K562 (cell line): ENCODE results near the gene ADIPOR1. TPM values are rescaled to one million over a fixed set of nuclear protein-coding genes. Genes with fewer than 3 reads are reported as not detected.

ENCODE experiments used
- BRD9 ChIP-seq: fragments of 450-650 bp; IDR thresholded peaks from 2 replicates; pipeline ENCODE4 v1.6.1; 2018; ENCODE audit warnings: low read depth; ENCODE audit not compliant: partially characterized antibody
- HSF4 ChIP-seq: fragments of 250-450 bp; sonication (Bioruptor Pico); IDR thresholded peaks from 2 replicates; pipeline ENCODE4 v2.1.2; 2022; ENCODE audit warnings: mild to moderate bottlenecking, moderate library complexity, borderline replicate concordance
- KAT7 ChIP-seq: sonication (generic); formaldehyde crosslinking; IDR thresholded peaks from 2 replicates; pipeline ENCODE4 v1.8.0; 2022; ENCODE audit warnings: missing genetic modification reagents, mild to moderate bottlenecking, borderline replicate concordance
- MBD2 ChIP-seq: sonication (generic); IDR thresholded peaks from 2 replicates; pipeline ENCODE4 v1.6.1; 2016; ENCODE audit warnings: low read depth, borderline replicate concordance
- MGA ChIP-seq: fragments of 450-650 bp; IDR thresholded peaks from 2 replicates; pipeline ENCODE4 v1.6.1; 2016; ENCODE audit warnings: mild to moderate bottlenecking, moderate library complexity
- POLR2A ChIP-seq: fragments of 450-650 bp; conservative IDR thresholded peaks from 2 replicates; pipeline ENCODE4 v1.6.1; 2016
- RNF2 ChIP-seq: sonication (generic); IDR thresholded peaks from 2 replicates; pipeline ENCODE4 v1.6.1; 2016
- ZNF3 ChIP-seq: fragments of 250-450 bp; sonication (Bioruptor Pico); IDR thresholded peaks from 2 replicates; pipeline ENCODE4 v1.5.0; 2021; ENCODE audit warnings: mild to moderate bottlenecking, moderate library complexity
- polyA plus RNA-seq, 8 experiments: library from polyadenylated mRNA; depleted of rRNA in 4 of 8; stranded (reverse) in 5 of 8; unstranded in 3 of 8; fragments of >200 nt; fragmentation: Nextera tagmentation in 2 of 8; fragmentation: Illumina TruSeq in 1 of 8; extraction: Ambion mirVana in 2 of 8; extraction: Trizol in 1 of 8; gene quantifications; 2 replicates each; pipeline versions ENCODE4 v1.2.1 to v1.2.3, GENCODE V29; 2011 to 2014; ENCODE audit warnings: inconsistent platforms in 1 of 8, missing spikeins in 1 of 8
- total RNA-seq, 7 experiments: library from RNA; depleted of rRNA in 6 of 7; stranded (reverse); fragments of >200 nt in 6 of 7; fragmentation: Illumina TruSeq in 2 of 7; extraction: Trizol in 2 of 7; gene quantifications; 2 replicates each; pipeline versions ENCODE4 v1.2.1 to v1.2.3, GENCODE V29; 2011 to 2021; ENCODE audit warnings: low replicate concordance in 1 of 7
- TF ChIP-seq, protein P1 (sequence below): fragments of 450-650 bp; IDR thresholded peaks from 2 replicates; pipeline ENCODE4 v1.6.1; 2017; ENCODE audit warnings: antibody characterized with exemption, mild to moderate bottlenecking
- TF ChIP-seq, protein P2 (sequence below): fragments of 450-650 bp; IDR thresholded peaks from 2 replicates; pipeline ENCODE4 v1.6.1; 2016; ENCODE audit warnings: low read depth, mild to moderate bottlenecking, moderate library complexity

The ADIPOR1 gene
- total and polyA plus RNA-seq, 9 of the 15 experiments (the other 6 are each of a cell fraction or from before 2014, with no cell fraction given) = 29.0 to 217 (median 100) TPM

DNA sequence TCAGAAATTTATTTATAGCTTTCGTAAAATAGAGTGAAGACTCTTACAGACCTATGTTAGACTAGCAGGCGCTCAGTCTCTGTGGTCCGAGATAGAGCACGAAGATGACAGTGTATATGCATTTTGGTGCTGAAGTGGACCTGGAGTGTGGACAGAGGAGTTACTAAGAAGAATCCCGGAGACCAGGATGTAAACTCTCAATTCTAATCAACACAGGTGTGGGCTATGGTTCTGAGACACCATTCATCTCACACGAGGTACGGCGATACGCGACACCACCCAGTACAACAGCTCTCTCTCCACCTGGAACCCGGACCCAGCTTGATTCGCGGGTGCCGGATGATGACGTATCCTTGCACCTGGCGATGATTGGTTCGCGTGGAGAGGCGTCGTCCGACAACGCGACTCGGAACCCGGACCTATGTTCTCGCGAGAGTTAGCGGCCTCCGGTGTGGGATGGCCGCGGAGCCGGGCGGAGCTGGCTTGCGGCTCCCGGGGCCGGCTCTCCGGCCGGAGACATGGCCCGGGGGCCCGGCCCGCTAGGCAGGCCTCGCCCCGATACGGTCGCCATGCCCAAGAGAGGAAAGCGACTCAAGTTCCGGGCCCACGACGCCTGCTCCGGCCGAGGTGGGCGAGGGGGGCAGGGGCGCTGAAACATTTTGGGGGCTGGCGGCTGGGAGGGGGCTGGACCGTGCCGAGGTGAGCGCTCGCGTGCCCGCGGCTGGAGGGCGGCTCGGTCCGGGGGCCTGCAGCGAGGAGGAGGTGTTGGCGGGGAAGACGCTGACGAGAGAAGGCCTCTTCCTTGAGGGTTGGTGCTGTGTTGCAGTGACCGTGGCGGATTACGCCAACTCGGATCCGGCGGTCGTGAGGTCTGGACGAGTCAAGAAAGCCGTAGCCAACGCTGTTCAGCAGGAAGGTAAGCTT is 49.1 kb upstream of the ADIPOR1 start, which contains the start of gene TMEM183A (continued):
- TF ChIP-seq MGA (peak; percentile 94), KAT7 (CRISPR knock-in tag) (peak; percentile 64; the same call in 1 of the 2 replicates), POLR2A (peak; percentile 99), BRD9 (peak; percentile 80), MBD2 (peak; percentile 93), HSF4 (CRISPR knock-in tag) (no peak), RNF2 (peak; percentile 57; the same call in 1 of the 2 replicates), ZNF3 (no peak)
- TF ChIP-seq, protein P1, sequence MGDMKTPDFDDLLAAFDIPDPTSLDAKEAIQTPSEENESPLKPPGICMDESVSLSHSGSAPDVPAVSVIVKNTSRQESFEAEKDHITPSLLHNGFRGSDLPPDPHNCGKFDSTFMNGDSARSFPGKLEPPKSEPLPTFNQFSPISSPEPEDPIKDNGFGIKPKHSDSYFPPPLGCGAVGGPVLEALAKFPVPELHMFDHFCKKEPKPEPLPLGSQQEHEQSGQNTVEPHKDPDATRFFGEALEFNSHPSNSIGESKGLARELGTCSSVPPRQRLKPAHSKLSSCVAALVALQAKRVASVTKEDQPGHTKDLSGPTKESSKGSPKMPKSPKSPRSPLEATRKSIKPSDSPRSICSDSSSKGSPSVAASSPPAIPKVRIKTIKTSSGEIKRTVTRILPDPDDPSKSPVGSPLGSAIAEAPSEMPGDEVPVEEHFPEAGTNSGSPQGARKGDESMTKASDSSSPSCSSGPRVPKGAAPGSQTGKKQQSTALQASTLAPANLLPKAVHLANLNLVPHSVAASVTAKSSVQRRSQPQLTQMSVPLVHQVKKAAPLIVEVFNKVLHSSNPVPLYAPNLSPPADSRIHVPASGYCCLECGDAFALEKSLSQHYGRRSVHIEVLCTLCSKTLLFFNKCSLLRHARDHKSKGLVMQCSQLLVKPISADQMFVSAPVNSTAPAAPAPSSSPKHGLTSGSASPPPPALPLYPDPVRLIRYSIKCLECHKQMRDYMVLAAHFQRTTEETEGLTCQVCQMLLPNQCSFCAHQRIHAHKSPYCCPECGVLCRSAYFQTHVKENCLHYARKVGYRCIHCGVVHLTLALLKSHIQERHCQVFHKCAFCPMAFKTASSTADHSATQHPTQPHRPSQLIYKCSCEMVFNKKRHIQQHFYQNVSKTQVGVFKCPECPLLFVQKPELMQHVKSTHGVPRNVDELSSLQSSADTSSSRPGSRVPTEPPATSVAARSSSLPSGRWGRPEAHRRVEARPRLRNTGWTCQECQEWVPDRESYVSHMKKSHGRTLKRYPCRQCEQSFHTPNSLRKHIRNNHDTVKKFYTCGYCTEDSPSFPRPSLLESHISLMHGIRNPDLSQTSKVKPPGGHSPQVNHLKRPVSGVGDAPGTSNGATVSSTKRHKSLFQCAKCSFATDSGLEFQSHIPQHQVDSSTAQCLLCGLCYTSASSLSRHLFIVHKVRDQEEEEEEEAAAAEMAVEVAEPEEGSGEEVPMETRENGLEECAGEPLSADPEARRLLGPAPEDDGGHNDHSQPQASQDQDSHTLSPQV = peak; percentile 79; the same call in 1 of the 2 replicates
- TF ChIP-seq, protein P2, sequence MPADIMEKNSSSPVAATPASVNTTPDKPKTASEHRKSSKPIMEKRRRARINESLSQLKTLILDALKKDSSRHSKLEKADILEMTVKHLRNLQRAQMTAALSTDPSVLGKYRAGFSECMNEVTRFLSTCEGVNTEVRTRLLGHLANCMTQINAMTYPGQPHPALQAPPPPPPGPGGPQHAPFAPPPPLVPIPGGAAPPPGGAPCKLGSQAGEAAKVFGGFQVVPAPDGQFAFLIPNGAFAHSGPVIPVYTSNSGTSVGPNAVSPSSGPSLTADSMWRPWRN = peak; percentile 30; the same call in 1 of the 2 replicates
